ENCODE measurements around the gene LRCOL1. TPM values are rescaled to one million over a fixed set of nuclear protein-coding genes. Genes with fewer than 3 reads are reported as not detected.

Gene LRCOL1
- total and polyA plus RNA-seq, 2 of the 13 experiments (the other 11 are each of a cell fraction or from before 2014, with no cell fraction given), result not detected

GRCh38 chr12:132632521-132633228, 22.3 kb upstream of the LRCOL1 start:
- Histone ChIP-seq H4K20me1 (ENCODE audit: insufficient read depth, low read length) (no peaks in the 10 kb centered on the region), H3K36me3 (replicated peaks in 1 of 2; ENCODE audit: control insufficient read depth in 1 of 2, insufficient read depth in 2 of 2, low read length in 2 of 2) (peaks cover 35 to 77% of the 10 kb centered on the region in 2 experiments; a peak in 4 of 5 replicates), H3K4me3 (replicated peaks in 1 of 3; ENCODE audit: insufficient read depth in 1 of 3, low read depth in 2 of 3, low read length in 3 of 3) (no peak overlapping the region), H3K79me2 (ENCODE audit: insufficient read depth, low read length) (no peaks in the 10 kb centered on the region), H3K9ac (ENCODE audit: insufficient read depth, low read depth, low read length) (no peak overlapping the region), H3K4me2 (ENCODE audit: low read depth, low read length) (no peak overlapping the region), H3K4me1 (ENCODE audit: insufficient read depth, low read length) (no peaks in the 10 kb centered on the region), H2AFZ (ENCODE audit: low read length) (no peak overlapping the region), H3K9me3 (ENCODE audit: low read length) (no peaks in the 10 kb centered on the region), H3K27ac (ENCODE audit: extremely low read length, insufficient read depth, low read length) (no peak overlapping the region), H3K27me3 (ENCODE audit: control insufficient read depth in 1 of 2, insufficient read depth in 2 of 2, low read length in 2 of 2) (no peaks in the 10 kb centered on the region)
- FAIRE-seq (no peak), ATAC-seq (no peak), DNase-seq (ENCODE audit: low spot score) (no peak)
- 81% methylated on average over 12 of the region's 17 CpGs for WGBS (ENCODE audit: low lambda C conversion rate)
- BruUV-seq (replicated peaks), result no TSS peak
- intact Hi-C loops (cut with micrococcal nuclease; ENCODE audit: unreplicated experiment), result no loop called here
- CTCF ChIA-PET (ENCODE audit: low intra/inter-chr PET ratio, low total read pairs), result no interaction called here
- POLR2A ChIA-PET, result no interaction called here
- in situ Hi-C loops (cut with HindIII; ENCODE audit: extremely low pct_ligation_motif_present, low pct_unique_long_range_greater_than_20kb), result no loop called here
- no peak for TF ChIP-seq HBP1 (CRISPR knock-in tag; IDR thresholded peaks at IDR 0.05; ENCODE audit: low read depth)
- TF ChIP-seq ZNF263 (CRISPR knock-in tag; IDR thresholded peaks at IDR 0.05), result 0 out of 2 replicates have a peak, but pooled peaks have one; percentile 70

GRCh38 chr12:132631666-132632065, 21.3 kb upstream of the LRCOL1 start:
- Histone ChIP-seq H3K4me1 (ENCODE audit: insufficient read depth, low read length) (no peaks in the 10 kb centered on the region), H3K79me2 (ENCODE audit: insufficient read depth, low read length) (no peaks in the 10 kb centered on the region), H2AFZ (ENCODE audit: low read length) (no peak overlapping the region), H3K4me2 (ENCODE audit: low read depth, low read length) (no peak overlapping the region), H3K36me3 (replicated peaks in 1 of 2; ENCODE audit: control insufficient read depth in 1 of 2, insufficient read depth in 2 of 2, low read length in 2 of 2) (peaks cover 28 to 70% of the 10 kb centered on the region in 2 experiments; a peak in 4 of 5 replicates), H3K27ac (ENCODE audit: extremely low read length, insufficient read depth, low read length) (no peak overlapping the region), H3K4me3 (replicated peaks in 1 of 3; ENCODE audit: insufficient read depth in 1 of 3, low read depth in 2 of 3, low read length in 3 of 3) (no peak overlapping the region), H3K27me3 (ENCODE audit: control insufficient read depth in 1 of 2, insufficient read depth in 2 of 2, low read length in 2 of 2) (no peaks in the 10 kb centered on the region), H3K9ac (ENCODE audit: insufficient read depth, low read depth, low read length) (no peak overlapping the region), H3K9me3 (ENCODE audit: low read length) (no peaks in the 10 kb centered on the region), H4K20me1 (ENCODE audit: insufficient read depth, low read length) (no peaks in the 10 kb centered on the region)
- in situ Hi-C loops (cut with HindIII; ENCODE audit: extremely low pct_ligation_motif_present, low pct_unique_long_range_greater_than_20kb), result no loop called here
- DNase-seq (ENCODE audit: low spot score) (no peak), ATAC-seq (no peak), FAIRE-seq (no peak)
- WGBS (ENCODE audit: low lambda C conversion rate), result 95% methylated on average over 10 of the region's 11 CpGs
- no TSS peak for BruUV-seq (replicated peaks)
- intact Hi-C loops (cut with micrococcal nuclease; ENCODE audit: unreplicated experiment), result no loop called here
- ChIA-PET CTCF (ENCODE audit: low intra/inter-chr PET ratio, low total read pairs) (no interaction called here), POLR2A (no interaction called here)
- TF ChIP-seq ZNF878 (CRISPR knock-in tag; IDR thresholded peaks at IDR 0.05) (no peak), ZBTB10 (CRISPR knock-in tag; IDR thresholded peaks at IDR 0.05; ENCODE audit: borderline replicate concordance) (no peak), SRSF1 (optimal IDR thresholded peaks at IDR 0.05; ENCODE audit: low read depth, low read length) (no peak), ZMAT5 (CRISPR knock-in tag; IDR thresholded peaks at IDR 0.05; ENCODE audit: borderline replicate concordance, low read depth) (no peak), TP53 (CRISPR knock-in tag; conservative IDR thresholded peaks at IDR 0.05) (no peak), ZNF749 (CRISPR knock-in tag; IDR thresholded peaks at IDR 0.05; ENCODE audit: borderline replicate concordance) (no peak), ETS1 (CRISPR knock-in tag; IDR thresholded peaks at IDR 0.05) (no peak), RCOR2 (CRISPR knock-in tag; IDR thresholded peaks at IDR 0.05) (no peak), ISL2 (CRISPR knock-in tag; IDR thresholded peaks at IDR 0.05) (no peak), ZNF235 (CRISPR knock-in tag; IDR thresholded peaks at IDR 0.05; ENCODE audit: borderline replicate concordance) (no peak)

All from HepG2 (cell line).